ENCODE measurements around the gene SLC22A4. TPM values are rescaled to one million over a fixed set of nuclear protein-coding genes. Genes with fewer than 3 reads are reported as not detected.
A peak's percentile ranks its signal among the peaks of the same experiment; 100 is the strongest.

SLC22A4 gene
- total RNA-seq, 1 donor from 2014 or later = 1.3 TPM

DNA sequence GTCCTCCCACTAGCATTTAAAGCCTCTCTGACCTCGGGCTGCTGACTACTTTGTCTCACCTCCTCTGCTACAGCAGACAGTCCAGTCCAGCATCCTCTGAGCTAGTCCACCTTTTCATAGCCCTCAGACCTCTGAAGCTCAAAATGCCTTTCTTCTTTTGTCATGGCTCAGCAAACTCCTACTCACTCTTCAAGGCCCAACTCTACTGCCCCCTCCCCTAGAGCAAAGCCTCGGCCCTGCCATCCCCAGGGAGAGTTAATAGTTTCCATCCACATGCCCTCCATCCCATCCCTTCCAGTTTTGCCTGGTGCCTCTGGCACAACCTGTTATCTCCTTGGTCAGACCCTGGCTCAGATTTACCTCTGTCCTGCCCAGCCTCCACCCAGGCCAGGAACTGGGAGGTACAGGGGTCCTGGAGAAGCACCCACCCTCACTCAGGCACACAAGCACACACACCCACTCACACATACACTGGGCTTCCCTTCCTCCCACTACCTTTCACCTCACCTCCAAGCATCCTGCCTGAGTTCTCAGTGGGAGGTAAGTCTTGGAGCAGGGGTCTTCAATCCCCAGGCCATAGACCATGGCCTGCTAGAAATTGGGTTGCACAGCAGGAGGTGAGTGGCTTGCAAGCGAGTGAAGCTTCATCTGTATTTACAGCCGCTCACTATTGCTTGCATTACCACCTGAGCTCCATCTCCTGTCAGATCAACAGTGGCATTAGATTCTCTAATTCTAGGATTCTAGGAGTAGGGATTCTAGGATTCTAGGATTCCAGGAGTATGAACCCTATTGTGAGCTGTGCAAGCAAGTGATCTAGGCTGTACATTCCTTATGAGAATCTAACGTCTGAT, 18.6 kb upstream of the SLC22A4 start:
- peak overlapping the region; percentile 17 for H3K27ac Mint-ChIP-seq

GRCh38 chr5:132277256-132277655, 16.9 kb upstream of the SLC22A4 start:
- no peak for TF ChIP-seq CTCF (conservative IDR thresholded peaks at IDR 0.05)
- no peak overlapping the region for H3K4me3 Mint-ChIP-seq
- peaks cover 47% of the 10 kb centered on the region for H3K4me1 Mint-ChIP-seq (ENCODE audit: unreplicated experiment)
- no peak overlapping the region for H3K27ac Mint-ChIP-seq
- no peaks in the 10 kb centered on the region for H3K27me3 Mint-ChIP-seq
- peaks cover 13% of the 10 kb centered on the region for H3K36me3 Mint-ChIP-seq
- H3K9me3 Mint-ChIP-seq = no peaks in the 10 kb centered on the region
- no peak for DNase-seq (ENCODE audit: extremely low spot score, unreplicated experiment)

More for the DNA sequence above, 18.6 kb upstream of the SLC22A4 start:
- Mint-ChIP-seq H3K4me3 (no peak overlapping the region), H3K9me3 (no peaks in the 10 kb centered on the region), H3K36me3 (peaks cover 15% of the 10 kb centered on the region), H3K4me1 (ENCODE audit: unreplicated experiment) (peaks cover 48% of the 10 kb centered on the region), H3K27me3 (no peaks in the 10 kb centered on the region)
- no peak for TF ChIP-seq CTCF (conservative IDR thresholded peaks at IDR 0.05)
- no peak for DNase-seq (ENCODE audit: extremely low spot score, unreplicated experiment)

GRCh38 chr5:132277971-132278853, 16.0 kb upstream of the SLC22A4 start:
- Mint-ChIP-seq H3K27me3 (no peaks in the 10 kb centered on the region), H3K36me3 (peaks cover 5% of the 10 kb centered on the region), H3K9me3 (no peaks in the 10 kb centered on the region), H3K27ac (peak overlapping the region; percentile 4), H3K4me3 (no peak overlapping the region), H3K4me1 (ENCODE audit: unreplicated experiment) (peaks cover 37% of the 10 kb centered on the region)
- TF ChIP-seq CTCF (conservative IDR thresholded peaks at IDR 0.05) = no peak
- DNase-seq (ENCODE audit: extremely low spot score, unreplicated experiment) = no peak

- no peak overlapping the region for H3K4me3 Mint-ChIP-seq
- DNase-seq (ENCODE audit: extremely low spot score, unreplicated experiment) = no peak
- no peaks in the 10 kb centered on the region for H3K27me3 Mint-ChIP-seq
- peaks cover 5% of the 10 kb centered on the region for H3K36me3 Mint-ChIP-seq
- peaks cover 24% of the 10 kb centered on the region for H3K4me1 Mint-ChIP-seq (ENCODE audit: unreplicated experiment)
- H3K27ac Mint-ChIP-seq = no peak overlapping the region
- no peaks in the 10 kb centered on the region for H3K9me3 Mint-ChIP-seq
- TF ChIP-seq CTCF (conservative IDR thresholded peaks at IDR 0.05) = no peak
Observed at GRCh38 chr5:132279801-132280200, 14.4 kb upstream of the SLC22A4 start.

- DNase-seq (ENCODE audit: extremely low spot score, unreplicated experiment) = no peak
- Mint-ChIP-seq H3K27ac (no peak overlapping the region), H3K36me3 (no peaks in the 10 kb centered on the region), H3K4me3 (no peak overlapping the region), H3K27me3 (no peaks in the 10 kb centered on the region), H3K9me3 (no peaks in the 10 kb centered on the region), H3K4me1 (ENCODE audit: unreplicated experiment) (peaks cover 19% of the 10 kb centered on the region)
- TF ChIP-seq CTCF (conservative IDR thresholded peaks at IDR 0.05) = no peak
Observed at GRCh38 chr5:132280371-132281240, 13.6 kb upstream of the SLC22A4 start.

All from type B pancreatic cell (in vitro differentiated cells).